Kidney (tissue), 14 donors: ENCODE measurements around the gene PNLIPRP2. TPM values are rescaled to one million over a fixed set of nuclear protein-coding genes. Genes with fewer than 3 reads are reported as not detected.

Experiments used
- DNase-seq, 5 donors: peaks; one replicate each; pipeline ENCODE4 v3.0.0-alpha.2; 2013 to 2020
- FAIRE-seq: peaks from 2 replicates; lab custom pipeline; 2012; peaks lifted over from hg19 to GRCh38; lab: Jason Lieb, UNC
- H3K27ac ChIP-seq, 2 donors: one replicate each; pipeline ENCODE4 v1.7.0; 2013; ENCODE audit warnings: low read depth in 2 of 2, low read length in 2 of 2, inconsistent platforms in 1 of 2
- H3K27me3 ChIP-seq: one replicate; pipeline ENCODE4 v1.7.1; 2013; ENCODE audit warnings: low read length, inconsistent platforms; ENCODE audit not compliant: control insufficient read depth, insufficient read depth
- H3K36me3 ChIP-seq, 3 donors: one replicate each; pipeline versions ENCODE4 v1.7.0 to v1.7.1; 2013; ENCODE audit warnings: low read length in 3 of 3, control low read depth in 1 of 3, inconsistent platforms in 1 of 3; ENCODE audit not compliant: insufficient read depth in 3 of 3, control insufficient read depth in 2 of 3
- H3K4me1 ChIP-seq, 3 donors: one replicate each; pipeline versions ENCODE4 v1.7.0 to v1.7.1; 2013; ENCODE audit warnings: low read length in 3 of 3, inconsistent platforms in 1 of 3, low read depth in 1 of 3; ENCODE audit not compliant: control insufficient read depth in 2 of 3, insufficient read depth in 2 of 3
- H3K4me3 ChIP-seq, 3 donors: one replicate each; pipeline versions ENCODE4 v1.7.0 to v1.8.1; 2013; ENCODE audit warnings: low read length in 3 of 3, control low read depth in 1 of 3, inconsistent platforms in 1 of 3
- H3K9ac ChIP-seq, 3 donors: one replicate each; pipeline versions ENCODE4 v1.7.0 to v1.7.1; 2013; ENCODE audit warnings: low read length in 3 of 3, control low read depth in 1 of 3, inconsistent platforms in 1 of 3
- H3K9me3 ChIP-seq, 3 donors: one replicate each; pipeline versions ENCODE4 v1.7.0 to v1.7.1; 2013; ENCODE audit warnings: low read length in 3 of 3, control low read depth in 1 of 3, inconsistent platforms in 1 of 3; ENCODE audit not compliant: control insufficient read depth in 2 of 3, insufficient read depth in 1 of 3
- intact Hi-C: fragments of 100-400 bp; cut with DNase I; formaldehyde crosslinking; loops from one replicate; pipeline ENCODE4 v1.11.1; 2022
- polyA plus RNA-seq: library from polyadenylated mRNA; stranded (reverse); fragments of 350-450 nt; fragmentation: Illumina TruSeq; extraction: RNeasy Lipid Tissue Mini Kit (QIAGEN cat#74804); gene quantifications from one replicate; pipeline ENCODE4 v1.2.3, GENCODE V29; 2014; ENCODE audit warnings: low read depth, low replicate concordance; ENCODE audit not compliant: insufficient read depth
- total RNA-seq: library from RNA; stranded (reverse); fragmentation: NEBNext Ultra II Directional; extraction: Animal tissue kit (Norgen Biotek cat#: 25700); gene quantifications from one replicate; pipeline ENCODE4 v1.2.1, GENCODE V29; 2021
- TF ChIP-seq, protein P1 (sequence below): IDR thresholded peaks from 3 replicates; pipeline ENCODE4 v1.5.1; 2012; ENCODE audit warnings: mild to moderate bottlenecking, moderate library complexity, borderline replicate concordance; ENCODE audit not compliant: insufficient read depth; ENCODE audit errors: extremely low read depth
- donor health status: control.
- donor health status: control.
- donor health status: control.
- donor health status: control.
- donor health status: control.
- donor health status: DM: yes; HTN: yes; CAD: no.
- donor health status: Normal renal cell carcinoma (clear cell type).

Gene PNLIPRP2
- total and polyA plus RNA-seq, 2 donors from 2014 or later, result not detected

DNA sequence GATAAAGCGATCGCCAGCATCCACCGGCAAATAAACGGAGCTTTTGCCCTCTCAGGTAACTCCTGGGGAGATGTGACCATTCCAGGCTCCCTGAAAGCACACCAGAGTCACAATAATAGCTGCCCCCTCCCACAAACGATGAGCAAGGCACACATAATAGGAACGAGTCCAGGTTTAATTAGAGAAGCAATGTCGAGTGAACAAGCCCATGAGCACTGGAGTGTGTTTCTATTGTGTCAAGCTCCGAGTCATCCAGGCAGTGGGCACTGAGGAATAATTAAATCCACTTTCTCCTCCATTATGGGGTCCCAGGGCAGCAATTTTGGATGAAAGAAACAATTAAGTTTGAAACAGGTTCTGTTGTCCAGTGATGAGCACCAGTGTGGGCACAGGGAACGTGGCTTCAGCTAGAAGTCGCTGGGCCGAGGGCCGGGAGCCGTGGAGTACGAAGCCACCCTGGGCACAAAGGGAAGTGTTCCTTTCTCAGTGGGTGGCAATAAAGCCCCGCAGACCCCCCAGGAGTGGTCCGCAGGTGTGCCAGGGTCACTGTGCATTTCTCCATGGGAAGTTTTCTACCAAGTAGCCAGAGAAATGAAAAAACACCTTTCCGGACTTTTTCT lies 12.0 kb downstream of the PNLIPRP2 start:
- Histone ChIP-seq H3K9me3 (no peaks in the 10 kb centered on the region), H3K4me3 (no peak overlapping the region), H3K27me3 (no peaks in the 10 kb centered on the region), H3K27ac (no peak overlapping the region), H3K9ac (no peak overlapping the region), H3K4me1 (no peaks in the 10 kb centered on the region), H3K36me3 (no peaks in the 10 kb centered on the region)
- intact Hi-C loops, result no loop called here
- FAIRE-seq (no peak), DNase-seq (no peak)
- TF ChIP-seq, protein P1, sequence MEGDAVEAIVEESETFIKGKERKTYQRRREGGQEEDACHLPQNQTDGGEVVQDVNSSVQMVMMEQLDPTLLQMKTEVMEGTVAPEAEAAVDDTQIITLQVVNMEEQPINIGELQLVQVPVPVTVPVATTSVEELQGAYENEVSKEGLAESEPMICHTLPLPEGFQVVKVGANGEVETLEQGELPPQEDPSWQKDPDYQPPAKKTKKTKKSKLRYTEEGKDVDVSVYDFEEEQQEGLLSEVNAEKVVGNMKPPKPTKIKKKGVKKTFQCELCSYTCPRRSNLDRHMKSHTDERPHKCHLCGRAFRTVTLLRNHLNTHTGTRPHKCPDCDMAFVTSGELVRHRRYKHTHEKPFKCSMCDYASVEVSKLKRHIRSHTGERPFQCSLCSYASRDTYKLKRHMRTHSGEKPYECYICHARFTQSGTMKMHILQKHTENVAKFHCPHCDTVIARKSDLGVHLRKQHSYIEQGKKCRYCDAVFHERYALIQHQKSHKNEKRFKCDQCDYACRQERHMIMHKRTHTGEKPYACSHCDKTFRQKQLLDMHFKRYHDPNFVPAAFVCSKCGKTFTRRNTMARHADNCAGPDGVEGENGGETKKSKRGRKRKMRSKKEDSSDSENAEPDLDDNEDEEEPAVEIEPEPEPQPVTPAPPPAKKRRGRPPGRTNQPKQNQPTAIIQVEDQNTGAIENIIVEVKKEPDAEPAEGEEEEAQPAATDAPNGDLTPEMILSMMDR, result no peak

DNA sequence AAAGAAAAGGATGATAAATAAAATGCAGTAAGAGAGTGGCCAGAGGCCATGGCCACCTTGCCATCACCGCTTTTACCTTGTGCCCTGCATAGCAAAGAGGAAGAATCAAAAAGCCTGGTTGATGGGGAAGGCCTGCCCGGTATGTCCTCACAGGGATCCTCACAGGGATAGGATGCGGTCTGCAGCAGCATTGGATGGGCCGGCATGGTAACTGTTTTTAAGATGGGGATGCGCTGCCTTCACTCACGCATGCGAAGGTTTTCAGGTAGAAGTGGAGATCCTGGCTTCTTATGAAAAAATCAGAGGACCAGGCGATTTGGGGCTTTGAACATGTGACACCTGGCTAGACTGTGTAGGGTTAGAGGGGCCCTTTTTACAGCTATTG lies 12.5 kb downstream of the PNLIPRP2 start:
- H3K27me3 ChIP-seq, result no peaks in the 10 kb centered on the region
- DNase-seq (no peak), FAIRE-seq (no peak)
- no peaks in the 10 kb centered on the region for H3K4me1 ChIP-seq
- H3K4me3 ChIP-seq, result no peak overlapping the region
- no peak overlapping the region for H3K9ac ChIP-seq
- TF ChIP-seq, protein P1, result no peak
- intact Hi-C loops, result no loop called here
- H3K27ac ChIP-seq, result no peak overlapping the region
- no peaks in the 10 kb centered on the region for H3K36me3 ChIP-seq
- no peaks in the 10 kb centered on the region for H3K9me3 ChIP-seq

DNA sequence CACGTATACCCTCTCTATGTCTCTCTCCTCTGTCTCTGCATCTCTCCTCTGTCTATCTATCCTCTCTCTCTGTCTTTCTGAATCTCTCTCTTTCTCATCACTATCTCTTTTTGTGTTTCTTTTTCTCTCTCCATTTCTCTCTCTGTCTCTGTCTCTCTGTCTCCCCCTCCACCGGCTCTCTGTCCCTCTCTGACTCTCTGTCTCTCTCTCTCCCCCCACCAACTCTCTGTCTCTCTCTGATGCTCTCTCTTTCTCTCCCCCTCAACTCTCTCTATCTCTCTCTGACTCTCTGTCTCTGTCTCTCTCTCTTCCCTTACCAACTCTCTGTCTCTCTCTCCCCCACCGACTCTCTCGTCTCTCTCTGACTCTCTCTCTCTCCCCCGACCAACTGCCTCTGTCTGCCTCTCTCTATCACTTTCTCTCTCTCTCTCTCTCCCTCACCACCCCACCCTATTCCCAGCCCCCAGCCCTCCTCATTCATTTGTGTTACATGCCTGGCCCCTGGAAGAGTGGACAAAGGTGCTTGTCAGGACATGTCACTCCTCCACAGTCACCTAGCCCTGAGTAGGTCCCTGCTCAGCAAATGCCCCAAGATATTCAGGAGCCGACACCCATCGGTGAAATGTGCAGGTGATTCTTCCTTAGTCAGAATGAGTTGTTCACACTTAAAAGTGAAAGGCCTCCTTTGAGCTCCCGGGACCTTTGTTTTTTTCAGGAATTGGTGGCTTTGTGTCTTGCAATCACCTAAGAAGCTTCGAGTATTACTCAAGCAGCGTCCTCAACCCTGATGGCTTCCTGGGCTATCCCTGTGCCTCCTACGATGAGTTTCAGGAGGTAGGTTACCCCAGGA lies 13.6 kb downstream of the PNLIPRP2 start:
- no peak for FAIRE-seq
- H3K27ac ChIP-seq, result no peak overlapping the region
- no peaks in the 10 kb centered on the region for H3K27me3 ChIP-seq
- TF ChIP-seq, protein P1, result no peak
- intact Hi-C loops, result no loop called here
- DNase-seq, result no peak
- H3K36me3 ChIP-seq, result no peaks in the 10 kb centered on the region
- no peak overlapping the region for H3K4me3 ChIP-seq
- H3K4me1 ChIP-seq, result no peaks in the 10 kb centered on the region
- H3K9me3 ChIP-seq, result no peaks in the 10 kb centered on the region
- H3K9ac ChIP-seq, result no peak overlapping the region
